Measurements from ENCODE around the gene LY6G5B.

The LY6G5B gene

GRCh38 chr6:31631209-31631608 lies 38.6 kb upstream of the LY6G5B start:
- Histone ChIP-seq H3K4me1 (ENCODE audit: control insufficient read depth, insufficient read depth, low read length) (no peaks in the 10 kb centered on the region), H3K9ac (ENCODE audit: low read length in 2 of 2) (no peak overlapping the region), H3K27ac (ENCODE audit: low read length) (no peak overlapping the region), H3K27me3 (ENCODE audit: control insufficient read depth in 1 of 2, insufficient read depth in 2 of 2, low read length in 2 of 2) (no peaks in the 10 kb centered on the region), H3K4me3 (ENCODE audit: low read length in 2 of 2) (no peak overlapping the region), H3K9me3 (ENCODE audit: control insufficient read depth in 2 of 2, low read length in 2 of 2) (no peaks in the 10 kb centered on the region), H3K36me3 (ENCODE audit: control insufficient read depth in 2 of 2, insufficient read depth in 2 of 2, low read length in 2 of 2) (peaks cover 71 to 77% of the 10 kb centered on the region in 2 donors)

GRCh38 chr6:31631681-31632278 lies 38.0 kb upstream of the LY6G5B start:
- Histone ChIP-seq H3K27me3 (ENCODE audit: control insufficient read depth in 1 of 2, insufficient read depth in 2 of 2, low read length in 2 of 2) (no peaks in the 10 kb centered on the region), H3K27ac (ENCODE audit: low read length) (no peak overlapping the region), H3K4me3 (ENCODE audit: low read length in 2 of 2) (no peak overlapping the region), H3K9ac (ENCODE audit: low read length in 2 of 2) (no peak overlapping the region), H3K36me3 (ENCODE audit: control insufficient read depth in 2 of 2, insufficient read depth in 2 of 2, low read length in 2 of 2) (peaks cover 70 to 77% of the 10 kb centered on the region in 2 donors), H3K9me3 (ENCODE audit: control insufficient read depth in 2 of 2, low read length in 2 of 2) (no peaks in the 10 kb centered on the region), H3K4me1 (ENCODE audit: control insufficient read depth, insufficient read depth, low read length) (no peaks in the 10 kb centered on the region)

GRCh38 chr6:31632279-31632946 lies 37.4 kb upstream of the LY6G5B start:
- Histone ChIP-seq H3K4me1 (ENCODE audit: control insufficient read depth, insufficient read depth, low read length) (no peaks in the 10 kb centered on the region), H3K9ac (ENCODE audit: low read length in 2 of 2) (no peak overlapping the region), H3K36me3 (ENCODE audit: control insufficient read depth in 2 of 2, insufficient read depth in 2 of 2, low read length in 2 of 2) (peaks cover 69 to 79% of the 10 kb centered on the region in 2 donors), H3K27ac (ENCODE audit: low read length) (no peak overlapping the region), H3K4me3 (ENCODE audit: low read length in 2 of 2) (no peak overlapping the region), H3K27me3 (ENCODE audit: control insufficient read depth in 1 of 2, insufficient read depth in 2 of 2, low read length in 2 of 2) (no peaks in the 10 kb centered on the region), H3K9me3 (ENCODE audit: control insufficient read depth in 2 of 2, low read length in 2 of 2) (no peaks in the 10 kb centered on the region)

- Histone ChIP-seq H3K9ac (ENCODE audit: low read length in 2 of 2) (no peak overlapping the region), H3K9me3 (ENCODE audit: control insufficient read depth in 2 of 2, low read length in 2 of 2) (no peaks in the 10 kb centered on the region), H3K4me1 (ENCODE audit: control insufficient read depth, insufficient read depth, low read length) (no peaks in the 10 kb centered on the region), H3K27ac (ENCODE audit: low read length) (no peak overlapping the region), H3K4me3 (ENCODE audit: low read length in 2 of 2) (no peak overlapping the region), H3K27me3 (ENCODE audit: control insufficient read depth in 1 of 2, insufficient read depth in 2 of 2, low read length in 2 of 2) (no peaks in the 10 kb centered on the region), H3K36me3 (ENCODE audit: control insufficient read depth in 2 of 2, insufficient read depth in 2 of 2, low read length in 2 of 2) (peaks cover 65 to 71% of the 10 kb centered on the region in 2 donors)
These were observed 36.3 kb upstream of the LY6G5B start for GRCh38 chr6:31633447-31633846.

- Histone ChIP-seq H3K9ac (ENCODE audit: low read length in 2 of 2) (no peak overlapping the region), H3K36me3 (ENCODE audit: control insufficient read depth in 2 of 2, insufficient read depth in 2 of 2, low read length in 2 of 2) (peaks cover 61 to 66% of the 10 kb centered on the region in 2 donors), H3K27ac (ENCODE audit: low read length) (no peak overlapping the region)
These were observed 35.6 kb upstream of the LY6G5B start for GRCh38 chr6:31634131-31634530.

GRCh38 chr6:31634969-31635575 lies 34.7 kb upstream of the LY6G5B start:
- H3K4me1 ChIP-seq (ENCODE audit: control insufficient read depth, insufficient read depth, low read length) = no peaks in the 10 kb centered on the region
- H3K4me3 ChIP-seq (ENCODE audit: low read length in 2 of 2) = no peak overlapping the region
- peaks cover 59 to 68% of the 10 kb centered on the region in 2 donors for H3K36me3 ChIP-seq (ENCODE audit: control insufficient read depth in 2 of 2, insufficient read depth in 2 of 2, low read length in 2 of 2)
- H3K27me3 ChIP-seq (ENCODE audit: control insufficient read depth in 1 of 2, insufficient read depth in 2 of 2, low read length in 2 of 2) = no peaks in the 10 kb centered on the region
- no peaks in the 10 kb centered on the region for H3K9me3 ChIP-seq (ENCODE audit: control insufficient read depth in 2 of 2, low read length in 2 of 2)
- no peak overlapping the region for H3K9ac ChIP-seq (ENCODE audit: low read length in 2 of 2)
- H3K27ac ChIP-seq (ENCODE audit: low read length) = no peak overlapping the region

More at GRCh38 chr6:31634131-31634530, 35.6 kb upstream of the LY6G5B start:
- H3K9me3 ChIP-seq (ENCODE audit: control insufficient read depth in 2 of 2, low read length in 2 of 2) = no peaks in the 10 kb centered on the region
- no peaks in the 10 kb centered on the region for H3K4me1 ChIP-seq (ENCODE audit: control insufficient read depth, insufficient read depth, low read length)
- no peak overlapping the region for H3K4me3 ChIP-seq (ENCODE audit: low read length in 2 of 2)
- no peaks in the 10 kb centered on the region for H3K27me3 ChIP-seq (ENCODE audit: control insufficient read depth in 1 of 2, insufficient read depth in 2 of 2, low read length in 2 of 2)

GRCh38 chr6:31636698-31637596 lies 32.8 kb upstream of the LY6G5B start:
- Histone ChIP-seq H3K9me3 (ENCODE audit: control insufficient read depth in 2 of 2, low read length in 2 of 2) (no peaks in the 10 kb centered on the region), H3K27me3 (ENCODE audit: control insufficient read depth in 1 of 2, insufficient read depth in 2 of 2, low read length in 2 of 2) (no peaks in the 10 kb centered on the region), H3K9ac (ENCODE audit: low read length in 2 of 2) (no peak overlapping the region), H3K4me3 (ENCODE audit: low read length in 2 of 2) (no peak overlapping the region), H3K36me3 (ENCODE audit: control insufficient read depth in 2 of 2, insufficient read depth in 2 of 2, low read length in 2 of 2) (peaks cover 64 to 75% of the 10 kb centered on the region in 2 donors), H3K4me1 (ENCODE audit: control insufficient read depth, insufficient read depth, low read length) (no peaks in the 10 kb centered on the region), H3K27ac (ENCODE audit: low read length) (no peak overlapping the region)

- H3K4me1 ChIP-seq (ENCODE audit: control insufficient read depth, insufficient read depth, low read length) = no peaks in the 10 kb centered on the region
- H3K27me3 ChIP-seq (ENCODE audit: control insufficient read depth in 1 of 2, insufficient read depth in 2 of 2, low read length in 2 of 2) = no peaks in the 10 kb centered on the region
- H3K27ac ChIP-seq (ENCODE audit: low read length) = no peak overlapping the region
- no peak overlapping the region for H3K4me3 ChIP-seq (ENCODE audit: low read length in 2 of 2)
- H3K9me3 ChIP-seq (ENCODE audit: control insufficient read depth in 2 of 2, low read length in 2 of 2) = no peaks in the 10 kb centered on the region
- no peak overlapping the region for H3K9ac ChIP-seq (ENCODE audit: low read length in 2 of 2)
- peaks cover 74 to 78% of the 10 kb centered on the region in 2 donors for H3K36me3 ChIP-seq (ENCODE audit: control insufficient read depth in 2 of 2, insufficient read depth in 2 of 2, low read length in 2 of 2)
These were observed 30.7 kb upstream of the LY6G5B start for GRCh38 chr6:31639043-31639442.

- Histone ChIP-seq H3K36me3 (ENCODE audit: control insufficient read depth in 2 of 2, insufficient read depth in 2 of 2, low read length in 2 of 2) (peaks cover 74 to 78% of the 10 kb centered on the region in 2 donors), H3K9ac (ENCODE audit: low read length in 2 of 2) (no peak overlapping the region), H3K9me3 (ENCODE audit: control insufficient read depth in 2 of 2, low read length in 2 of 2) (no peaks in the 10 kb centered on the region), H3K4me1 (ENCODE audit: control insufficient read depth, insufficient read depth, low read length) (no peaks in the 10 kb centered on the region), H3K4me3 (ENCODE audit: low read length in 2 of 2) (no peak overlapping the region), H3K27ac (ENCODE audit: low read length) (no peak overlapping the region), H3K27me3 (ENCODE audit: control insufficient read depth in 1 of 2, insufficient read depth in 2 of 2, low read length in 2 of 2) (no peaks in the 10 kb centered on the region)
These were observed 30.3 kb upstream of the LY6G5B start for GRCh38 chr6:31639449-31639861.

- Histone ChIP-seq H3K9me3 (ENCODE audit: control insufficient read depth in 2 of 2, low read length in 2 of 2) (no peaks in the 10 kb centered on the region), H3K9ac (ENCODE audit: low read length in 2 of 2) (no peak overlapping the region), H3K36me3 (ENCODE audit: control insufficient read depth in 2 of 2, insufficient read depth in 2 of 2, low read length in 2 of 2) (peaks cover 74 to 78% of the 10 kb centered on the region in 2 donors), H3K27me3 (ENCODE audit: control insufficient read depth in 1 of 2, insufficient read depth in 2 of 2, low read length in 2 of 2) (no peaks in the 10 kb centered on the region), H3K4me3 (ENCODE audit: low read length in 2 of 2) (no peak overlapping the region), H3K27ac (ENCODE audit: low read length) (no peak overlapping the region), H3K4me1 (ENCODE audit: control insufficient read depth, insufficient read depth, low read length) (no peaks in the 10 kb centered on the region)
These were observed 29.2 kb upstream of the LY6G5B start for GRCh38 chr6:31640612-31641011.

Measured in stomach smooth muscle (tissue), 2 donors.